Peyer's patch (tissue), 4 donors: ENCODE data around the gene UAP1. TPM values are rescaled to one million over a fixed set of nuclear protein-coding genes. Genes with fewer than 3 reads are reported as not detected.
A peak's percentile ranks its signal among the peaks of the same experiment; 100 is the strongest.
"Not testable (repeated sequence)": the region's sequence is repeated elsewhere in the genome, so short reads cannot be mapped to it uniquely, and the experiment has no call there.

ENCODE experiments used
- DNase-seq, 3 donors: peaks; one replicate each; pipeline ENCODE4 v3.0.0-alpha.2; 2017 to 2019
- H3K27ac ChIP-seq, 4 donors: fragments of 200-600 bp; sonication (generic); one replicate each; pipeline ENCODE4 v1.5.1; 2016 to 2019
- H3K27me3 ChIP-seq, 2 donors: fragments of 200-600 bp; sonication (generic); one replicate each; pipeline ENCODE4 v1.5.1; 2019
- H3K36me3 ChIP-seq, 3 donors: fragments of 200-600 bp; sonication (generic); one replicate each; pipeline ENCODE4 v1.5.1; 2016 to 2019
- H3K4me1 ChIP-seq, 4 donors: fragments of 200-600 bp; sonication (generic); one replicate each; pipeline ENCODE4 v1.5.1; 2016 to 2019
- H3K4me3 ChIP-seq, 4 donors: fragments of 200-600 bp; sonication (generic); 1 replicate in 3 of 4; 2 replicates in 1 of 4; pipeline ENCODE4 v1.5.1; 2016 to 2019; ENCODE audit warnings: mild to moderate bottlenecking in 1 of 4
- H3K9me3 ChIP-seq, 4 donors: fragments of 200-600 bp; sonication (generic); one replicate each; pipeline ENCODE4 v1.5.1; 2016 to 2019; ENCODE audit warnings: mild to moderate bottlenecking in 1 of 4
- CTCF ChIP-seq, 6 experiments: fragments of 450-650 bp in 4 of 6; fragments of 200-600 bp in 2 of 6; sonication (generic) in 1 of 6; IDR thresholded peaks; one replicate each; pipeline ENCODE4 v1.5.1; 2017 to 2019; ENCODE audit warnings: antibody characterized with exemption in 6 of 6, mild to moderate bottlenecking in 3 of 6, moderate library complexity in 1 of 6
- POLR2A ChIP-seq, 2 donors: fragments of 450-650 bp; IDR thresholded peaks; one replicate each; pipeline ENCODE4 v1.5.1; 2017; ENCODE audit warnings: antibody characterized with exemption in 2 of 2, mild to moderate bottlenecking in 2 of 2, moderate library complexity in 2 of 2
- total RNA-seq, 4 donors: library from RNA; depleted of rRNA; stranded (reverse); fragments of >200 nt; gene quantifications; one replicate each; pipeline ENCODE4 v1.1.0, GENCODE V29; 2016

The UAP1 gene
- total RNA-seq, 4 donors from 2014 or later = 101 to 131 (median 122) TPM

- no peak for DNase-seq
- Histone ChIP-seq H3K36me3 (peaks cover 0 to 59% (median 0%) of the 10 kb centered on the region in 3 donors), H3K4me3 (no peak overlapping the region), H3K4me1 (no peaks in the 10 kb centered on the region), H3K9me3 (no peaks in the 10 kb centered on the region), H3K27ac (no peak overlapping the region), H3K27me3 (no peaks in the 10 kb centered on the region)
- no peak for TF ChIP-seq CTCF (IDR thresholded peaks at IDR 0.05)
- TF ChIP-seq POLR2A (IDR thresholded peaks at IDR 0.05) = no peak
Observed at GRCh38 chr1:162599451-162599850, 37.9 kb downstream of the UAP1 start.

GRCh38 chr1:162603117-162603516 lies 41.6 kb downstream of the UAP1 start:
- DNase-seq, H3K27me3 ChIP-seq, H3K4me1 ChIP-seq, H3K9me3 ChIP-seq, H3K27ac ChIP-seq, H3K4me3 ChIP-seq: not testable (repeated sequence)
- H3K36me3 ChIP-seq = peaks cover 0 to 50% (median 0%) of the 10 kb centered on the region in 3 donors

- Histone ChIP-seq H3K27me3 (no peaks in the 10 kb centered on the region), H3K27ac (no peak overlapping the region), H3K9me3 (no peaks in the 10 kb centered on the region), H3K4me1 (no peaks in the 10 kb centered on the region), H3K36me3 (peaks cover 0 to 27% (median 0%) of the 10 kb centered on the region in 3 donors), H3K4me3 (no peak overlapping the region)
- TF ChIP-seq CTCF (IDR thresholded peaks at IDR 0.05) (no peak), POLR2A (IDR thresholded peaks at IDR 0.05) (no peak)
- no peak for DNase-seq
Observed at GRCh38 chr1:162605225-162605927, 43.9 kb downstream of the UAP1 start.

- H3K36me3 ChIP-seq = no peaks in the 10 kb centered on the region
- no peaks in the 10 kb centered on the region for H3K9me3 ChIP-seq
- no peak overlapping the region for H3K27ac ChIP-seq
- TF ChIP-seq CTCF (IDR thresholded peaks at IDR 0.05) = no peak
- TF ChIP-seq POLR2A (IDR thresholded peaks at IDR 0.05) = no peak
- peaks cover 0 to 8% (median 0%) of the 10 kb centered on the region in 4 donors for H3K4me1 ChIP-seq
- no peak overlapping the region for H3K4me3 ChIP-seq
- H3K27me3 ChIP-seq = no peaks in the 10 kb centered on the region
- no peak for DNase-seq
Observed at GRCh38 chr1:162609306-162609705, 47.8 kb downstream of the UAP1 start.

- no peak for TF ChIP-seq POLR2A (IDR thresholded peaks at IDR 0.05)
- no peak for TF ChIP-seq CTCF (IDR thresholded peaks at IDR 0.05)
- peaks cover 0 to 8% (median 0%) of the 10 kb centered on the region in 4 donors for H3K4me1 ChIP-seq
- no peaks in the 10 kb centered on the region for H3K27me3 ChIP-seq
- peaks cover 0 to 9% (median 0%) of the 10 kb centered on the region in 4 donors for H3K9me3 ChIP-seq
- no peak overlapping the region for H3K4me3 ChIP-seq
- no peaks in the 10 kb centered on the region for H3K36me3 ChIP-seq
- H3K27ac ChIP-seq = peak overlapping the region in 2 of 4 donors; percentile 10 to 49
- peak in 1 of 3 donors; percentile 58 for DNase-seq
Observed at GRCh38 chr1:162612606-162613400, 51.3 kb downstream of the UAP1 start.

- H3K4me3 ChIP-seq = no peak overlapping the region
- H3K36me3 ChIP-seq = no peaks in the 10 kb centered on the region
- H3K27ac ChIP-seq = no peak overlapping the region
- H3K9me3 ChIP-seq = peaks cover 0 to 9% (median 0%) of the 10 kb centered on the region in 4 donors
- H3K27me3 ChIP-seq = no peaks in the 10 kb centered on the region
- peaks cover 0 to 8% (median 0%) of the 10 kb centered on the region in 4 donors for H3K4me1 ChIP-seq
- TF ChIP-seq POLR2A (IDR thresholded peaks at IDR 0.05) (no peak), CTCF (IDR thresholded peaks at IDR 0.05) (no peak)
- no peak for DNase-seq
Observed at GRCh38 chr1:162616848-162617247, 55.3 kb downstream of the UAP1 start.
